Dermis blood vessel endothelial cell (primary cell): Measurements from ENCODE around the gene MRPL38. TPM values are rescaled to one million over a fixed set of nuclear protein-coding genes. Genes with fewer than 3 reads are reported as not detected.
"Not testable (repeated sequence)": the region's sequence is repeated elsewhere in the genome, so short reads cannot be mapped to it uniquely, and the experiment has no call there.

Experiments used
- DNase-seq: peaks from one replicate; pipeline ENCODE4 v3.0.0; 2010
- total RNA-seq: library from RNA; depleted of rRNA; stranded (reverse); fragments of >200 nt; gene quantifications from 2 replicates; pipeline ENCODE4 v1.2.3, GENCODE V29; 2014

Gene MRPL38
- total RNA-seq, 1 donor from 2014 or later: 24.0 TPM

GRCh38 chr17:75875182-75875939 is 29.3 kb downstream of the MRPL38 start:
- DNase-seq: no peak

DNA sequence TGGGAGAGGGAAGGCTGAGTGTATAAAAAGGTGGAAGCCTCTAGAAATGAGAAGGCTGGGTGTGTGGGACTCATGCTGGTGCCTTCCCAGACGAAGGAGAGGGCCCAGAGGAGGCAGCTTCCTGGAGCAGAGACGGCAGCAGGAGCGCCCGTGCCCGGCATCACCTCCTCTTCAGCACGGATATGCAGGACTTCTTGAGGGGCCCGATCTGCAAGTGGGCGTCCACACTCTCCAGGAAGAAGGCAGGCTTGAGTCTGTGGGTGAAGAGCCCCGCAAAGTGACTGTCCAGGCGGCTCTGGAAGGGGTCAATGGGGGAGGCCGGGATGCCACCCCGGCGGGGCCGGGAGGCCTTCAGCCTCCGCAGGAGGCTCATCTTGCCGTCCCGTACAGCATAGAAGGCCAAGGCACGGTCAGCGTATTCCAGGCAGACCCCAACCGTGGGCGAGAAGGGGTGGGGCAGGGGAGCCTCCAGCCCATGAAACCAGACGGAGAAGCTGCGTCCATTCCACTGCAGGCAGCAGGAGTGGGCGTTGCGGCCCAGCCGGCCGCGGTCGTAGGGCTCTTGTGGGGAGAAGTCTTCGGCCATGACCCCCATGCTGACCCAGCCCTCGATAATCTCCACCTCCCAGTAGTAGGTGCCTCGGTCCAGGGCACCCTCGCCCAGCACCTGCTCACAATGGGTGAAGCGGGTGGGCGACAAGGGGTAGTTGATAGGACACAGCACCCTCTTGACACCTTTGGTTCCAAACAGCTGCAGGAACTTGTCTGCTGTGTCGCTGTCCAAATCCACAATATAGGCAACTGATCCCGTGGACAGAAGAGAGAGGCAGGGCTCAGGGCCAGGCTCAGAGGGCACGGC is 30.1 kb downstream of the MRPL38 start:
- no peak for DNase-seq

DNA sequence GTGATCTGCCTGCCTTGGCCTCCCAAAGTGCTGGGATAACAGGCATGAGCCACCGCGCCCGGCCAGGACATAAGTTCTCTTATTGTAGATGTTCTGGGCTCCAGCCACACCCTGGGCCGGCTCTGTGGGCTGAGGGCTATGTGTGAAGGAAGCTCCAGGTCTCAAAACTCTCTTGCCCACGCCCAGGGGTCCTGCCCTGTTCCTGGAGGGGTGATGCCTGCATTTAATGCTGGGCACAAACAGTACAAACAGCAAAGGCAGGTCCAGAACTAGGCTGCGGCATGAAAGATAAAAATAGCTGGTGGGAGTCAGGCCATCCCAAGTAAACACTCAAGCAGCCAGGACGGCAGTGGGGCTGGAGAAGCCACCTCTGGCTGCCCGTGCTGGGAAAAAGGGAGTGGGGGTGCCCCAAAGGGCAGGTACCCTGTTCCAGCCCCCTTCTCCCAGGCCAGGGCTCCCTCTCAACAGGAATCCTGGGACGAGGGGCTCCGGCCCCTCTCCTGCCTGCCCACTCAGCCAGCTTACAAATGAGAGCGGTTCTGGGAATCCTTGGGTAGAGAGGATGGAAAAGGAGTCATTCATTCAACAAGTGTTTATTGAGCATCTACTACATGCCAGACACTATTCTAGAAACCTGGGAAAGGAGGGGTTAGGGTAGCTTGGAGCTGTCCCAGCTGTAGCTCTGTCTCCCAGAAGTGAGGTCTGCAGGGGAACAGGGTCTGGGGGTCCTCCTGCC is 30.9 kb downstream of the MRPL38 start:
- no peak for DNase-seq

GRCh38 chr17:75872434-75873351 is 32.0 kb downstream of the MRPL38 start:
- peak; percentile 96 for DNase-seq

GRCh38 chr17:75870228-75870627 is 34.5 kb downstream of the MRPL38 start:
- not testable (repeated sequence) for DNase-seq

GRCh38 chr17:75869282-75870141 is 35.2 kb downstream of the MRPL38 start:
- DNase-seq: peak; percentile 70

DNA sequence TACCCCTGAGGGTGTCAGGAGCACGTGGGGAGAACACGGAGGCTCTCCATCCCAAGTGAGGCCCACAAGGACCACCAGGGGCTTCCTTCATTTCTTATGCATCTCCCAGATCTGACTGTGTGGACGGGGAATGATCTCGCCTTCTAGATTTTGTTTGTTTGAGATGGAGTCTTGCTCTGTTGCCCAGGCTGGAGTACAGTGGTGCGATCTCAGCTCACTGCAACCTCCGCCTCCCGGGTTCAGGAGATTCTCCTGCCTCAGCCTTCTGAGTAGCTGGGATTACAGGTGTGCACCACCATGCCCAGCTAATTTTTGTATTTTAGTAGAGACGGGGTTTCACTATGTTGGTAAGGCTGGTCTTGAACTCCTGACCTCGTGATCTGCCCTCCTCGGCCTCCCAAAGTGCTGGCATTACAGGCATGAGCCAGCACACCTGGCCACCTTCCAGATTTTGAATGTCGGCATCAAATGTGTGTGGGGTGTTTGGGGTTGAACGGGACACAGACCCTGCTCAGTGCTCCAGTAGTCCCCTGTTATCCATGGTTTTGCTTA is 35.9 kb downstream of the MRPL38 start:
- DNase-seq: not testable (repeated sequence)

GRCh38 chr17:75865404-75866188 is 39.1 kb downstream of the MRPL38 start:
- DNase-seq: not testable (repeated sequence)

DNA sequence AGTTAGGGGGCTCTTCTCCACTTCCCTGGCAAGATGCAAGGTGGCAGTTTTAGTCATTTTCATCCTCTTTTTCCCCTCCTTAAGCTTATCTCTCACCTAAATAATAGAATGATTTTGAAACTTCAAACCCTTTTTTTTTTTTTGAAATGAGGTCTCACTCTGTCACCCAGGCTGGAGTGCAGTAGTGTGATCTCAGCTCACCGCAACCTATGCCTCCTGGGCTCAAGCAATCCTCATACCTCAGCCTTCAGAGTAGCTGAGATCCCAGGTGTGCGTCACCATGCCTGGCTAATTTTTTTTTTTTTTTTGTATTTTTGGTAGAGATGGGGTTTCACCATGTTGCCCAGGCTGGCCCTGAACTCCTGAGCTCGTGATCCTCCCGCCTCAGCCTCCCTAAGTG is 39.8 kb downstream of the MRPL38 start:
- DNase-seq: not testable (repeated sequence)

- no peak for DNase-seq
Measured at GRCh38 chr17:75864448-75864871, 40.2 kb downstream of the MRPL38 start.

- no peak for DNase-seq
Measured at GRCh38 chr17:75861927-75862317, 42.8 kb downstream of the MRPL38 start.

DNA sequence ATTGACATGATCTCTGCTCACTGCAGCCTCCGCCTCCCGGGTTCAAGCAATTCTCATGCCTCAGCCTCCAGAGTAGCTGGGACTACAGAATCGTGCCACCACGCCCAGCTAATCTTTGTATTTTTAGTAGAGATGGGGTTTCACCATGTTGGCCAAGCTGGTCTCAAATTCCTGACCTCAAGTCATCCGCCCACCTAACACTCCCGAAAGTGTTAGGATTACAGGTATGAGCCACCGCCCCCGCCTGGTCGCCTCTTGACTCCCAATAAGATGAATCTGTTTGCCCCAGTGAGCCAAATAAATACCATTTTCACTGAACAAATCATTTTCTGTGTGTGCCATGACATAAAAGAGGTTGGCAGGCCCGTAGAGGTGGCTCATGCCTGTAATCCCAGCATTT is 45.3 kb downstream of the MRPL38 start:
- DNase-seq: not testable (repeated sequence)

DNA sequence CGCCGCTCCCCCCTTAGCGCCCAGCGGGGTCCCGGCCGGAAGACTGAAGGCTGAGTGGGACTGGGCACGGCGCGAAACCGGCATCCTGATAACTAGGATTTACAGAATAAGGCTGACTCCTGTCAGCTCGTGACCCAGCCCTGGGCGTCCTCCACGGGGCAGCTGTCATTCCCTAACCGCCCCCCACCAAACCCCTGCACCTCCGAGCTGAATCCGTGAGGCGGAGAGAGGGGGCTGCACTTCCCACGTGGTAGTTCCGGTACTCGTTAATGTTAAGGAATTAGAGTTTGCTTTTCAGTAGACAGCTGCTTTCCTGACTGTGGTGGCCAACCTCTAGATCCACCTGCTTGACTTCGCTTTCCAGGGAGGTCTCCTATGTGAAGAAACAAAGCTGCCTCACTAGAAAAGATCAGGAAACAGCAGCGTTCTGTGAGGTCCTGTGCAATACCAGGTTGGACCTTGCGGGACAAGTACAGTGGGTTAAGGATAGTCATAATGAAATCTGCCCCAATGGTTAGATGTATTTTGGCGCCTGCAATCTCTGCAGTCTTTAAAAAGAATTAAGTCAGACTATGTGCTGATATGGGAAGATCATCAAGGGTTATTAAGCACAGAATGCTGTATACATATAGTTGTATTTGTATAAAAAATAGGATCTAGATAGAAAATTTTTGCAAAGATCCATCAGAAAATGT is 48.5 kb downstream of the MRPL38 start:
- peak; percentile 68 for DNase-seq

GRCh38 chr17:75855310-75856061 is 49.2 kb downstream of the MRPL38 start, which contains the start of gene WBP2:
WBP2 (minus strand) TSS chr17:75855335; CDS start chr17:75855297, 38 bp downstream.
- peak; percentile 100 for DNase-seq

GRCh38 chr17:75854881-75855309 is 49.8 kb downstream of the MRPL38 start:
- no peak for DNase-seq

GRCh38 chr17:75854101-75854748 is 50.5 kb downstream of the MRPL38 start:
- DNase-seq: peak; percentile 71

DNA sequence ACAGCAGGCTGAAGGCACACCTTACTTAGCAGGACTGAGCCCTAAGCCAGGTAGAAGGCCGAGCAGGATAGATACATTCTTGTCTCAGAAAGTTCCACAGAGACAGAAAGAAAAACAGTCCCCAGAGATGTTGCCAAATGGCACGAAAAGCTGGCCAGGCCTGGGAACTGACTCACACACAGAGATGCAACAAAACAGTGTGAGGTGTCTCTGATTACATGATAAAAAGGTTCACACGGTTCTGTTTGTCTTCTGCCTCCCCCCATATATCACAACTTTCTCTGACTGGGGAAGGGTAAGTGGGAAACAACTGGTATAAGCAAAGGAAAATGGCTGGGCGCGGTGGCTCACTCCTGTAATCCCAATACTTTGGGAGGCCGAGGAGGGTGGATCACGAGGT is 51.3 kb downstream of the MRPL38 start:
- DNase-seq: peak; percentile 51

GRCh38 chr17:75851693-75851991 is 53.0 kb downstream of the MRPL38 start:
- DNase-seq: not testable (repeated sequence)
